Measurements from ENCODE around the gene TNFAIP3.
"Not testable (repeated sequence)": the region's sequence is repeated elsewhere in the genome, so short reads cannot be mapped to it uniquely, and the experiment has no call there.

DNA sequence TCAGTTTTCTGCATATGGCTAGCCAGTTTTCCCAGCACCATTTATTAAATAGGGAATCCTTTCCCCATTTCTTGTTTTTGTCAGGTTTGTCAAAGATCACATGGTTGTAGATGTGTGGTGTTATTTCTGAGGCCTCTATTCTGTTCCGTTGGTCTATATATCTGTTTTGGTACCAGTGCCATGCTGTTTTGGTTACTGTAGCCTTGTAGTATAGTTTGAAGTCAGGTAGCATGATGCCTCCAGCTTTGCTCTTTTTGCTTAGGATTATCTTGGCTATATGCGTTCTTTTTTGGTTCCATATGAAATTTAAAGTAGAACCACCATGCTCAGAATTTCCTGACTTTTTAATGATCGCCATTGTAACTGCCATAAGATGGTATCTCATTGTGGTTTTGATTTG is 19.2 kb downstream of the TNFAIP3 start:
- not testable (repeated sequence) for TF ChIP-seq EP300 (IDR thresholded peaks at IDR 0.05; ENCODE audit: borderline replicate concordance in 1 of 2, low read depth in 2 of 2, low read length in 2 of 2); POLR2AphosphoS5 (IDR thresholded peaks at IDR 0.05; ENCODE audit: low read depth, low read length); JUND (IDR thresholded peaks at IDR 0.05; ENCODE audit: low read length); TBP (IDR thresholded peaks at IDR 0.05; ENCODE audit: low read depth, low read length)
- TF ChIP-seq, protein P1, sequence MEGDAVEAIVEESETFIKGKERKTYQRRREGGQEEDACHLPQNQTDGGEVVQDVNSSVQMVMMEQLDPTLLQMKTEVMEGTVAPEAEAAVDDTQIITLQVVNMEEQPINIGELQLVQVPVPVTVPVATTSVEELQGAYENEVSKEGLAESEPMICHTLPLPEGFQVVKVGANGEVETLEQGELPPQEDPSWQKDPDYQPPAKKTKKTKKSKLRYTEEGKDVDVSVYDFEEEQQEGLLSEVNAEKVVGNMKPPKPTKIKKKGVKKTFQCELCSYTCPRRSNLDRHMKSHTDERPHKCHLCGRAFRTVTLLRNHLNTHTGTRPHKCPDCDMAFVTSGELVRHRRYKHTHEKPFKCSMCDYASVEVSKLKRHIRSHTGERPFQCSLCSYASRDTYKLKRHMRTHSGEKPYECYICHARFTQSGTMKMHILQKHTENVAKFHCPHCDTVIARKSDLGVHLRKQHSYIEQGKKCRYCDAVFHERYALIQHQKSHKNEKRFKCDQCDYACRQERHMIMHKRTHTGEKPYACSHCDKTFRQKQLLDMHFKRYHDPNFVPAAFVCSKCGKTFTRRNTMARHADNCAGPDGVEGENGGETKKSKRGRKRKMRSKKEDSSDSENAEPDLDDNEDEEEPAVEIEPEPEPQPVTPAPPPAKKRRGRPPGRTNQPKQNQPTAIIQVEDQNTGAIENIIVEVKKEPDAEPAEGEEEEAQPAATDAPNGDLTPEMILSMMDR (IDR thresholded peaks at IDR 0.05; ENCODE audit: control extremely low read depth in 1 of 3, insufficient read depth in 1 of 3, low read depth in 1 of 3, low read length in 3 of 3) = not testable (repeated sequence)
